Panc1 (cell line): Measurements from ENCODE around the gene TRIM4.

Experiments used
- SIN3A ChIP-seq: IDR thresholded peaks from 2 replicates; pipeline ENCODE4 v1.6.1; 2012; ENCODE audit warnings: low read depth, mild to moderate bottlenecking, low read length, moderate library complexity, borderline replicate concordance; ENCODE audit not compliant: insufficient read depth
- TF ChIP-seq, protein P1 (sequence below), 2 experiments: IDR thresholded peaks; 2 replicates each; pipeline ENCODE4 v1.6.1; 2011 to 2012; ENCODE audit warnings: low read depth in 2 of 2, control low read depth in 1 of 2, low read length in 1 of 2, mild to moderate bottlenecking in 1 of 2, moderate library complexity in 1 of 2; ENCODE audit not compliant: insufficient read depth in 1 of 2
- TF ChIP-seq, protein P2 (sequence below): fragments of 450-650 bp; IDR thresholded peaks from 2 replicates; pipeline ENCODE4 v1.5.1; 2017; ENCODE audit warnings: mild to moderate bottlenecking

DNA sequence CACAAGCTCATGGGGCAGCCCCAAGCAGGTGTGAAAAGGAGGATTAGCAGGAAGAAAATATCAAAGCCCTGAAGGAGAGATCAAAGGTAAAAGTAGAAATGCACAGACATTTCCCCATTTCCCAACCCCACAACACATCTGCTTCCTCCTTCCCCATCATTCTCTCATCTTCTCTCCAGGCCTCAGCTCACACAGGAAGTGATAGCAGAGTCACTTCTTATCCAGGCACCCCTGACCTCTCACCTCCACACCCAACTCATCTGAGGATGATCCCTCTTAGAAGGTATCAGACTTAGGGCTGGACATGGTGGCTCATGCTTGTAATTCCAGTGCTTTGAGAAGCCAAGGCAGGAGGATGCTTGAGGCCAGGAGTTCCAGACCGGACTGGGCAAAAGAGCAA lies 28.3 kb upstream of the TRIM4 start:
- TF ChIP-seq, protein P1, sequence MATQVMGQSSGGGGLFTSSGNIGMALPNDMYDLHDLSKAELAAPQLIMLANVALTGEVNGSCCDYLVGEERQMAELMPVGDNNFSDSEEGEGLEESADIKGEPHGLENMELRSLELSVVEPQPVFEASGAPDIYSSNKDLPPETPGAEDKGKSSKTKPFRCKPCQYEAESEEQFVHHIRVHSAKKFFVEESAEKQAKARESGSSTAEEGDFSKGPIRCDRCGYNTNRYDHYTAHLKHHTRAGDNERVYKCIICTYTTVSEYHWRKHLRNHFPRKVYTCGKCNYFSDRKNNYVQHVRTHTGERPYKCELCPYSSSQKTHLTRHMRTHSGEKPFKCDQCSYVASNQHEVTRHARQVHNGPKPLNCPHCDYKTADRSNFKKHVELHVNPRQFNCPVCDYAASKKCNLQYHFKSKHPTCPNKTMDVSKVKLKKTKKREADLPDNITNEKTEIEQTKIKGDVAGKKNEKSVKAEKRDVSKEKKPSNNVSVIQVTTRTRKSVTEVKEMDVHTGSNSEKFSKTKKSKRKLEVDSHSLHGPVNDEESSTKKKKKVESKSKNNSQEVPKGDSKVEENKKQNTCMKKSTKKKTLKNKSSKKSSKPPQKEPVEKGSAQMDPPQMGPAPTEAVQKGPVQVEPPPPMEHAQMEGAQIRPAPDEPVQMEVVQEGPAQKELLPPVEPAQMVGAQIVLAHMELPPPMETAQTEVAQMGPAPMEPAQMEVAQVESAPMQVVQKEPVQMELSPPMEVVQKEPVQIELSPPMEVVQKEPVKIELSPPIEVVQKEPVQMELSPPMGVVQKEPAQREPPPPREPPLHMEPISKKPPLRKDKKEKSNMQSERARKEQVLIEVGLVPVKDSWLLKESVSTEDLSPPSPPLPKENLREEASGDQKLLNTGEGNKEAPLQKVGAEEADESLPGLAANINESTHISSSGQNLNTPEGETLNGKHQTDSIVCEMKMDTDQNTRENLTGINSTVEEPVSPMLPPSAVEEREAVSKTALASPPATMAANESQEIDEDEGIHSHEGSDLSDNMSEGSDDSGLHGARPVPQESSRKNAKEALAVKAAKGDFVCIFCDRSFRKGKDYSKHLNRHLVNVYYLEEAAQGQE (IDR thresholded peaks at IDR 0.05; ENCODE audit: insufficient read depth in 1 of 2, low read depth in 2 of 2, low read length in 1 of 2), result no peak
- TF ChIP-seq, protein P2, sequence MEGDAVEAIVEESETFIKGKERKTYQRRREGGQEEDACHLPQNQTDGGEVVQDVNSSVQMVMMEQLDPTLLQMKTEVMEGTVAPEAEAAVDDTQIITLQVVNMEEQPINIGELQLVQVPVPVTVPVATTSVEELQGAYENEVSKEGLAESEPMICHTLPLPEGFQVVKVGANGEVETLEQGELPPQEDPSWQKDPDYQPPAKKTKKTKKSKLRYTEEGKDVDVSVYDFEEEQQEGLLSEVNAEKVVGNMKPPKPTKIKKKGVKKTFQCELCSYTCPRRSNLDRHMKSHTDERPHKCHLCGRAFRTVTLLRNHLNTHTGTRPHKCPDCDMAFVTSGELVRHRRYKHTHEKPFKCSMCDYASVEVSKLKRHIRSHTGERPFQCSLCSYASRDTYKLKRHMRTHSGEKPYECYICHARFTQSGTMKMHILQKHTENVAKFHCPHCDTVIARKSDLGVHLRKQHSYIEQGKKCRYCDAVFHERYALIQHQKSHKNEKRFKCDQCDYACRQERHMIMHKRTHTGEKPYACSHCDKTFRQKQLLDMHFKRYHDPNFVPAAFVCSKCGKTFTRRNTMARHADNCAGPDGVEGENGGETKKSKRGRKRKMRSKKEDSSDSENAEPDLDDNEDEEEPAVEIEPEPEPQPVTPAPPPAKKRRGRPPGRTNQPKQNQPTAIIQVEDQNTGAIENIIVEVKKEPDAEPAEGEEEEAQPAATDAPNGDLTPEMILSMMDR, result no peak
- TF ChIP-seq SIN3A, result no peak
